CD4-positive, alpha-beta memory T cell (primary cell): Measurements from ENCODE around the gene STRIT1. TPM values are rescaled to one million over a fixed set of nuclear protein-coding genes. Genes with fewer than 3 reads are reported as not detected.

Source experiments
- polyA plus RNA-seq, 2 donors: library from polyadenylated mRNA; unstranded; fragments of 300-500 nt; fragmentation: Illumina TruSeq; gene quantifications; one replicate each; pipeline ENCODE4 v1.2.3, GENCODE V29; 2021
- total RNA-seq, 2 experiments: library from RNA; stranded (reverse); gene quantifications; one replicate each; pipeline ENCODE4 v1.2.3, GENCODE V29; 2021

The STRIT1 gene
- total and polyA plus RNA-seq, 4 experiments from 2014 or later: not detected

Other genes starting within 250 kb of the STRIT1 start
- gene MME, start 213.4 kb downstream of the STRIT1 start, total RNA-seq: under 1 TPM in 1 of 2 experiments, not detected in 1; 0.26 TPM
- gene MME, start 213.4 kb downstream of the STRIT1 start, polyA plus RNA-seq: 1 to 10 TPM in 1 of 2 donors, not detected in 1; 2.1 TPM